Stimulated activated CD8-positive, alpha-beta memory T cell treated with anti-CD3 and anti-CD28 coated beads, Interleukin-12 subunit alpha, Interleukin-12 subunit beta, amount 100 ng/mL, for 24 hours (primary cell): ENCODE data around the gene RHBDD2.
A peak's percentile ranks its signal among the peaks of the same experiment; 100 is the strongest.
"Not testable (repeated sequence)": the region's sequence is repeated elsewhere in the genome, so short reads cannot be mapped to it uniquely, and the experiment has no call there.

ENCODE experiments used
- DNase-seq: peaks from one replicate; pipeline ENCODE4 v3.0.0-alpha.2; 2020; ENCODE audit errors: extremely low read depth

The RHBDD2 gene

DNA sequence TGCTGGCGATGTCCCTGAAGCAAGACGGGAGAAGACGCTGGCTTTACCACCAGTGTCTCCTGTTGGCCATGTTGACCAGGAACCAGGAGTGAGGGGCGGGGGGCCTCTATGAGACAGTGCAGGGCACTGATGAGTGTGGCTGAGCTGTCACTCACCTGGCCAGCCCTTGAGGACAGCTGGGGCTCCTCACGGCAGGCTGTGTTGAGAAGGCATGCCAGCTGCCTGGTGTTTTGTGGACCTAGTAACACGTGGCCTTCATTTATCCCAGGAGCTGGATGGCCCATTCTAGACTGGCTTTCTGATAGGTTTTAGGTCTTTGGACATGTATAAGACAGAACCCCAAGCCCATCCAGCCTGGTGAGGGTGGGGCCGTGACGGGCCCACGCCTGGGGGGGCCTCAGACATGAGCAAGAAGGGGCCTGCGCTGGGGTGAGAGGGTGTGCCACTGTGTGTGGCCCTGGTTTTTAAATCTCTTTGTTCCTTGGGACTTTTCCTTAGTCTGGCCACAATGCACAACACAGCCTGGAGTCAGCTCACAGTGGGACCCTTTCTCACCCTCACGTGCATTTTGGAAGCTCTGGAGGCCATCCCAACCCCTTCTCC lies 10.5 kb downstream of the RHBDD2 start:
- DNase-seq = no peak

DNA sequence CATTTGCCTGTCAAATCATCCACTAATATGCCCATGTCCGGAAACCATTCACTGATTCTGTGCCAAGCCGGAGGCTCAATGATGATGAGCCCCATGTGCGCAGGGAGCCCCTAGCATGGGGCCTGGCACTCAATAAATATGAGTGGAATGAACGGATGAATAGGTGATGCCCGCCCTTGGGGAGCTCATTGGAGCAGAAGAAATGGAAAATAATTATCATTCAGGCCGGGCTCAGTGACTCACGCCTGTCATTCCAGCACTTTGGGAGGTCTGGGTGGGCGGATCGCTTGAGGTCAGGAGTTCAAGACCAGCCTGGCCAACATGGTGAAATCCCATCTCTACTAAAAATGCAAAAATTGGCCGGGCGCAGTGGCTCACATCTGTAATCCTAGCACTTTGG lies 11.0 kb downstream of the RHBDD2 start:
- DNase-seq = no peak

DNA sequence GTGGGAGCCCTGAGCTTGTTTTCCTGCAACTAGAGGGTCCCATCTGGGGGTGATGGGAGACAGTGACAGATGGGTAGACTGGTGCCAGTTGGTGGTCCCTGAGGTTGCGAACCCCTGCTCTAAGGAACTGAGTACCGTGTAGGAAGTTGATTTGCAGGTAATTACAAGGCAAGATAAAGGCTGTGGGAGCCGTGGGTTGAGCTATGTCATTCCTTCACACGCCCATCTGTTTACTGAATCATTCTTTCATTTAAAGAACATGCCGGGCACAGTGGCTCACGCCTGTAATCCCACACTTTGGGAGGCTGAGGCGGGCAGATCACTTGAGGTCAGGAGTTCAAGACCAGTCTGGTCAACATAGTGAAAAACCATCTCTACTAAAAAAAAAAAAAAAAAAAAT lies 12.4 kb downstream of the RHBDD2 start:
- not testable (repeated sequence) for DNase-seq

- DNase-seq = no peak
Observed at GRCh38 chr7:75891815-75892411, 13.1 kb downstream of the RHBDD2 start.

DNA sequence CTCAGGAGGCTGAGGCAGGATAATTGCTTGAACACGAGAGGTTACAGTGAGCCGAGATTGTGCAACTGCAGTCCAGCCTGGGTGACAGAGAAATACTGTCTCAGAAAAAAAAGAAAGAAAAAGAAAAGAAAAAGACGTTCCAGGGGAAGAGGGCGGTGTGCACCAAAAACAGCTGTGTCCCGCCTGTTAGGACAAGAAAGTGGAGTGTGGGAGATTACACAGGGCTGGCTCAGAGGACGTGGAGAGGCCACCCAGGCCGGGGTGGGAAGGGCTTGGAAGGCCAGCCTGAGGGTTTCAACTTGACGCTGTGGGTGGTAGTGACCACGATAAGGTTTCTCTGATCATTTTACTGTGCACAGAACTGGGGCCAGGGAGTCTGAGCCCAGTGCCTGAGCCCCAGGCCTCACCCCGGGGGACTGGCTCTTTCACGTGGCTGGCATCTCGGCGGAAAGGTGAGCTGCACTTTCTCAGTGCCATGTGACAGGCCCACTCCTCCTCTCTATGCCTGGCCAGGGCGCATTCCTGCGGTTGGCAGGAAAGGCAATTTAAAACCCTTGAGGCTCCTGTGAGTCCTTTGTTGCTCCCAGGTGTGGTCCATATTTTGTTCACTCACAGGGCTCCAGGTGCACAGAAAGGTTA lies 13.9 kb downstream of the RHBDD2 start:
- DNase-seq = no peak

DNA sequence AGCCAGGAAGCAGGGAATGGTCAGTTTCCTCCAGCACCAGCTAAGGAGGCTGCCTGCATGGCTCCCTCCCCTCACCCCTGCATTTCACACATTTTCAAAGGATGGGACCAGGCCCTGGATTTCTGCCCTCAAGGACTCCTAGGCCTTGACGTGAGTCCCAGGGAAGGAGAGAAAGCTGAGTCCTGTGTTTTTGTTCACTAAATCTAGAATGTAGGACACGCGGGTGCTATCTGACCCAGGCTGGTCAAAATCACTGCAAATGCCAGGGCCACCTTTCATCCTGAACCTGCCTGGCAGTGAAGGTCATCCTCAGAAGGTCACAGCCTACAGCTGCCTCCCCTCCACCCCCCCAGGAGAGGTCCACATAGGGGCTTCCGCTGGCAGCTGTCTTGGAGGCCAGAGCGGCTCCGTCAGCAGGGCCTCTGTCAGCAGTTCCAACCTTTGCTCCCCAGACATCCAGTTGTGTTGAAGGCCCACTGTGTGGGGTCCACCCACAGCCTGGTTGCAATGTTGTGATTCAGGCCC lies 18.0 kb downstream of the RHBDD2 start:
- no peak for DNase-seq

DNA sequence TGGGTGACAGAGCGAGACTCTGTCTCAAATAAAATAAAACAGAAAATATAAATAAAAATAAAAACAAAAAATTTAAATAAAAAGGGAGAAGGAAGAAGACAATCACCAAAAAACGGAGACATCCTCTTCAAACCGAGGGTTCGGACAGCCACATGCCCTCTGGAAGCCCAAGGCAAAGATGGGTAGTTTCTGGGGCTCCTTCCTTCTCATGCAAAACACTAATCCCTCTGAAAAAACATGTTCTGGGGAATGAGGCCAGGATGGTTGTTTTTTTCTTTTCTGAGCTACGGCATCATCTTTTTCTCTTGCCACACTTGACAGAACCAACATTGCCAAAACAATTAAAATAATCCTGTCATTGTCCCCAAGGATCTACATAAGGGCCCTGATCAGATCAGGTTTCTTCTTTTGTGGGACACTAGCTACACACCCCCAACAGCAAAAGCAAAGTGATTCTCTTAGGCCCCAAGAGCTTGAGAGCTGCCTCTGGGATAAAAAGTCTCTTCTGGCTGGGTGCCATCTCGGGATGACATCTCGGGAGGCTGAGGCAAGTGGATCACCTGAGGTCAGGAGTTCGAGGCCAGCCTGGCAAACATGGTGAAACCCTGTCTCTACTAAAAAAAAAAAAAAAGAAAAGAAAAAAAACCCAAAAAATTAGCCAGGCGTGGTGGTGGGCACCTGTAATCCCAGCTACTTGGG lies 21.9 kb downstream of the RHBDD2 start:
- DNase-seq = no peak

GRCh38 chr7:75905785-75906604 lies 27.2 kb downstream of the RHBDD2 start:
- no peak for DNase-seq

GRCh38 chr7:75906991-75907667 lies 28.3 kb downstream of the RHBDD2 start:
- no peak for DNase-seq

DNA sequence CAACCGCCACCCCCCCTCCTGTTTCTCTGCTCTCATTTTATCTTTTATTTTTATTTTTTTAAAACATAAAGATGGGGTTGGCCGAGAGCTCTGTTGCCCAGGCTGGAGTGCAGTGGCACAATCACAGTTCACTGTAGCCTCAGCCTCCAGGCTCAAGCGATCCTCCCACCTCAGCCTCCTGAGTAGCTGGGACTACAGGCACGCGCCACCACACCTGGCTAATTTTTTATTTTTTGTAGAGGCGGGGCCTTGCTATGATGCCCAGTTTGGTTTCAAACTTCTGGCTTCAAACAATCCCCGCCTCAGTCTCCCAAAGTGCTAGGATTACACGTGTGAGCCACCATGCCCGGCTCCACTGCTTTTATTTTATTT lies 28.8 kb downstream of the RHBDD2 start:
- DNase-seq = not testable (repeated sequence)

GRCh38 chr7:75909521-75910132 lies 30.8 kb downstream of the RHBDD2 start:
- no peak for DNase-seq

GRCh38 chr7:75911186-75911585 lies 32.4 kb downstream of the RHBDD2 start:
- DNase-seq = not testable (repeated sequence)

GRCh38 chr7:75913437-75913836 lies 34.6 kb downstream of the RHBDD2 start:
- no peak for DNase-seq

GRCh38 chr7:75914169-75914654 lies 35.4 kb downstream of the RHBDD2 start:
- DNase-seq = no peak

DNA sequence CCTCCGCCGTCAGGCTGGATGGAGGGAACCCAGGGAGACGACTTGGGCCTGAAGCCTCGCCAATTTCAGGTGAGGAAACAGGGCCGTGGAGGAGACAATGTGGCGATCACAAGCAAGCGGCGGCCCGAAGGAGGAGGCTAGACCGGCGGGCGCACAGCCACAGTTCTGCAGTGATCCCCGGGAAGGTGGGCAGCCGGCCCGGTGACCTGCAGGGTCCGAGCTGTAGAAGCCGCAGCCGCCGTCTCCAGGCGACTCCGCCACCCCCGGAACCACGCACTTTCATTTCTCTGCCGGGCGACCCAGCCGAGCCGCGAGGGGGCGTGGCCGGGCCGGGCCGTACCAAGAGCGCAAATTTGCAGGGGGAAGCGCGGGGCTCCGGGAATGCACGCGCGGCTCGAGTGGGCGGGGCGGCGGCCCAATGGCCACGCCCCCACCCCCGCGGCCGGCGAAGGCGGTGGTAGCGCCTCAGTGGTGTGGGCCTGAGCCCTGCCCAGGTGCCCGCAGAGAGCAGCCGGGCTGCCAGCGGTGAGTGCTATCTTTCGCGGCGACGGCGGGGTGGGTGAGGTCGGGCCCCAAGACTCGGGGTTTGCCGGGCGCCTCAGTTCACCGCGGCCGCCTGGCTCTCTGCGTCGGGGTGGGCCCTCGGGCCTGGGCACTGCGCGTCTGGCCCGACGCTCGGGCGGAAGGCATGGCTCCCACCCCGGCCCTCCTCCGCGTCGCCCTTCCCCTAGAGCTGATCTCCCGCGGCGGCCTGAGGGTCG lies 36.0 kb downstream of the RHBDD2 start, which contains the start of gene POR:
POR (plus strand) TSS at position 501 of the 761 bp plus-strand sequence. CDS start 38,847 bp downstream, outside the sequence.
- peak; percentile 80 for DNase-seq

- DNase-seq = no peak
Observed at GRCh38 chr7:75915416-75916156, 36.8 kb downstream of the RHBDD2 start.

GRCh38 chr7:75916259-75916658 lies 37.4 kb downstream of the RHBDD2 start:
- DNase-seq = no peak

DNA sequence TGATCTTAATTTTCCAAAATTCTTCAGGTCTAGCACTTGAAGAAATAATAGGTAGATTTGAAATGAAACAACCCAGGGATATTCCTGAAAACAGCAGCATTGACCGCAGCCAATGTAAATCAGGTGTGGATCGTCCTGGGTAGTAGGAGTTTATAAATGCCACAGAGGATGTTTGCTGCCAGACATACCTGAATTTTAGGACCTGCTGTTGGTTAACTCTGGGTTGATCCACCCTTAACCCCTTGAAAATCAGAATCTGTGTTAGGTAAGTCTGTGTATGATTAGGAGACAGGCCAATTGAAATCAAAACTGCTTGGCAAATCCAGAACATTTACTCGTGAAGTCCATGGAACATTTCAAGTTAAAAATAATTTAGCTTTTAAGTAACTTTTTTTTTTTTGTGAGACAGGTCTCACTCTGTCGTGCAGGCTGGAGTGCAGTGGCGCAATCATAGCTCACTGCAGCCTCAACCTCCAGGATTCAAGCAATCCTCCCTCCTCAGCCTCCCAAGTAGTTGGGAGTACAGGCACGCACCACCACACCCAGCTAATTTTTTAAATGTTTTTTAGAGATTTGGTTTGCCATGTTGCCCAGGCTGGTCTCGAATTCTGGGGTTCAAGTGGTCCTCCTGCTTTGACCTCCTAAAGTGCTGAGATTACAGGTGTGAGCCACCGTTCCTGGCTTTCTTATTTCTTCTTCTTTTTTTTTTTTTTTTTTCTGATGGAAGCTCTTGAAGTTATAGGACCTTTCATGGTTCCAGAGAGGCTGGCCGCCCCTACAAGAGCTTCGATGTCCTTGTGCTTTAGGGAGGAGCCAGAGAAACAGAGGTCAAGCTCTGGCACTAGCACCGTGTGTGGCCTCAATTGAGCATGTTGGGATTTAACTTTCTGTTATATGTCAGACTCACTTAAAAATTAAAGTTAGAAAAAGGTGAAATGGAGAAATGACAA lies 38.1 kb downstream of the RHBDD2 start:
- DNase-seq = no peak
